G401.6 (cell line): ENCODE measurements around the gene SLC16A11.

Experiments
- FAIRE-seq: peaks from 2 replicates; lab custom pipeline; 2012; peaks lifted over from hg19 to GRCh38; lab: Jason Lieb, UNC

Gene SLC16A11

DNA sequence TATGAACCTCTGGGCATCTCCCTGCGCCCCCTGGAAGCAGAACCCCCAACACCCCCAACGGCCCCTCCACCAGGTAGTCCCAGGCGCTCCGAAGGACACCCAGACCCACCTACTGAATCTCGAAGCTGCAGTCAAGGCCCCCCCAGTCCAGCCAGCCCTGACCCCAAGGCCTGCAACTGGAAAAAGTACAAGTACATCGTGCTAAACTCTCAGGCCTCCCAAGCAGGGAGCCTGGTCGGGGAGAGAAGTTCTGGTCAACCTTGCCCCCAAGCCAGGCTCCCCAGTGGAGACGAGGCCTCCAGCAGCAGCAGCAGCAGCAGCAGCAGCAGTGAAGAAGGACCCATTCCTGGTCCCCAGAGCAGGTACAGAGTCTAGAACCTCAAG lies 19.5 kb downstream of the SLC16A11 start:
- no peak for FAIRE-seq

GRCh38 chr17:7023576-7024401 lies 20.1 kb downstream of the SLC16A11 start:
- no peak for FAIRE-seq

DNA sequence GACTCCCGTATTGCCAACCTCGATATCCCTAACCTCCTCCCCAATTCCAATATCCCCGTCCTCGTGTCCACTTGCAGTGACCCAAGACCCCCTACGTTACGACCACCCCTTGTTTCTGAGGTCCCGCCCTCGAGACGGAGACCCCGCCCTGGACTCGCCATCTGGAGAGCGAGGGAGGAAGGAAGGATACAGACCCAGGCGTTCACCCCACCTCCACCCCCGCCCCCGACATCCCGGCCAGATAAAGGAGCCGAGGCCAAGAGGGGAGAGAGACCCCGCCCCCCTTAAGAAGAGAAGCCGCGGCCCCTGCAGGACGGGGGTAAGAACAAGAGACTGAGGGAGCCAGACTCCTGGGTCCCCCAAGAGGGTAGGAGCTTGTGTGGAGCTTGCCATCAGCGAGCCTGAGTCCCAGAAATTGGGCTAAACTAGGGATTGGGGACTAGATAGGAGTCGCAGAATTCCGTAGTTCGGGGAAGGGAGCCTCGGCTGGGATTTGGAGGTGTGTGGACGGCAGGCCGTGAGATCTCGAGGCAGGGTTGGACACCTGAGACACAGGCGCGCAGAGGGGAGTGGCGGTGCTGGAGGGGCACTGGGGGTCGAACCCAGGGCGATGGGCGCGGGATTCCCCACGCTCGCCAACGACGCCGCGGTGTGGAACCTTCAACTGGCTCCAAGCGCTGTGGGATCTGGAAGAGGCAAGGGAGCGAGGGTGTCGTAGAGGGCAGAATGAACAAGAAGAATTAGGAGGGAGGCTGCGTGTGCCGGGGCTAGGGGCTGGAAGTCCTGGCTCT lies 20.9 kb downstream of the SLC16A11 start, which contains the start of gene BCL6B:
TSS of gene BCL6B (plus strand) at position 270 of the 791 bp plus-strand sequence. CDS start 622 bp downstream, outside the sequence.
- FAIRE-seq, result no peak

GRCh38 chr17:7021993-7022778 lies 21.7 kb downstream of the SLC16A11 start:
- FAIRE-seq, result peak; percentile 92

DNA sequence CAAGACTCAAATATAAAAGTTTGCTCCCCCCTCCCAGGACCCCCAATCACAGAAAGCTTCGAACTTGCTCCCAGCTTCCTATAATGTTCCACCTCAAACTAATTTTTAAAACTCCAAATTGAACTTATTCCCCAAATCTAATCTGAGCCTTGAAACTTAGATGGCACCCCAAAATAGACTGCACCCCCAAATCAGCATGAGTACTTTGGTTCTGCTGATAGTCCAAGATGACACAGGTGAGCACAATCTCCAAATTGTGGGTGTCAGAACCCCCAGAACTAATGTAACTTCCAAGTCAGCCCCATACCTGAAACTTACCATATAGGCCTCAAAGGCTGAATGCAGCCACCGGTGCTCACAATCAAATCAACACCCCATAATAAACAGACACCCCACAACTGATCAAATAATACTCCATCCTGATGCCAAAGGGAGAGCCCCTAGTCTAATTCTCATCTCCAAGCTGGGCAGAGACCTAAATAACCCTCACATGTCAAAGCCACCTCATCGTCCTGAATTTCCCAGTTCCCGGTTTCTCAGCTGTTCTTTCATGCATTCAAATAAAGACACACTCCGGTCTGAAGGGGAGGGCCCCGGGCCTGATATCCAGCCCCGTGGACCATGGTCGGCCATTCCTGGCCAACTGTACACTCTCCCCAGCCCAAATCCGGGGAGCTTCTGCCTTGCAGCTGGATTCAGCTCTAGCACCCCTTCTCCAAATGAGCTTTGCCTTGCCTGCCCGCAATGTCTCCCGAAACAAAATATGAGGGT lies 22.8 kb downstream of the SLC16A11 start:
- no peak for FAIRE-seq

DNA sequence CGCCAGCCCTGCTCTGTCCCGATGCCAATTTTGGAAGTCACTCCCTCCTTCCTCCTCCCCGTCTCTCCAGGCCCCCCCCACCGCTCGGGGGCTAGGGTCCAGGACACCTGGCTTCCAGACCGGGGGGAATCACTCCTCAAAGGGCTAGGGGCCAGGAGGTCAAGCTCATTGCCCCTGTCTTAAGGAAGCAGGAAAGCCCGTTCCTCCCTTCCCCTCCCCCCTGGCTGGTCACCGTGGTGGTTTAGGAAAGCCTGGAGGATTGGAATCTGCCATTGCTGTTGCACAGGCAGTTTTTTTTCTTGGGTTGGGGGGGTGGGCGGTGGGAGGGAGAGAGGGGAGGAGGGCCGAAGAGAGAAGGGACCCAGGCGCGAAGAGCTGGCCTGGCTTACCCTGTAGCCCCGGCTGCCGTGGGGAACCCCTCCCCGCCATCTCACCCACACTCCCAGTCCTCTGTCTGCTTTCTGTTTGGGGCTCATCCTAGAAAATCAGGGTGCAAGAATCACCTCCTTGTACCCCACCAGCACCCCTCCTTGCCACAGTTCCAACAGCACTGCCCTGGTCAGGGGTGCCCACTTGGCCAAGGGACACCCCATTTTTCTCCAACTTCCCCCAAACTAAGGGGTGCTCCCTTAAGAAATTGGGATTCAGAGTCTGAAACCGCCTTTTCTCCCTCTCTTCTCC lies 23.9 kb downstream of the SLC16A11 start:
- FAIRE-seq, result no peak

DNA sequence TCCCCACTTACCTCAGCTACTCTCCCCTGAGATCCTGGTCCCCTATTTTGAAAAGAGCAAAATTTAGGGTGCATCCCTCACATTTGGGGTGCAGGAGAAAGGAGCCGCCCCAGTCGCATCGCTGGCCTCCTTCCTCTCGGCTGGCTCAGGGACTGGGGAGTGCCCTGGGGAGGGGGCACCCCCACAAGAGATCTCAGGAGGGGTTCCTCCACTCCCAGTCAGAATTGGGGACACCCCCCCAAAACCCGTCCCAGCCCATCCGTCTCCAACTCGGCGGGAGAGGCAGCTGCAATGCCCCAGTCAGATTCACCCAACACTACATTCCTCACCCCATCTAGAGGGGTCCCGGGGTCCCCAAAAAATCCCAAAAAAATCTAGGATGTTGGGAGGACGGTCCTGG lies 24.5 kb downstream of the SLC16A11 start:
- FAIRE-seq, result no peak

- FAIRE-seq, result no peak
Observed at GRCh38 chr17:7018331-7018964, 25.4 kb downstream of the SLC16A11 start.

DNA sequence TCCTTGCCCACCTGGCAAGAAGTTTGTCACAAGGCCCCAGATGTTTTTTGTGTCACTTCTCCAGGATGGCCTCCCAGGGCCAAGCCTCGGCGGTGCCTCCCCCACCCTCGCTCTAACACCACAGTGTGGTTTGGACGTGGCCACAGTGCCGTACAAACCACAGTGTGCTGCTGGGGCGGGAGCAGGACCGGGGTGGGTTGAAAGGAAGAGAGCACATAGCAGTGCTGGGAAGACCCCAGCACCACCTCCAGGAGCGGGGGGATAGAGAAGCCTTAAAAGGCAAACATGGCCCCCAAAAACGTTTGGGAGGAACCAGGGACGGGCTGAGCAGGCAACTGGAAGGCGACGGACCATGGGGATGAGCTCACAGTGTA lies 26.1 kb downstream of the SLC16A11 start:
- no peak for FAIRE-seq

GRCh38 chr17:7016886-7017826 lies 26.7 kb downstream of the SLC16A11 start:
- no peak for FAIRE-seq

- FAIRE-seq, result no peak
Observed at GRCh38 chr17:7016418-7016817, 27.5 kb downstream of the SLC16A11 start.

DNA sequence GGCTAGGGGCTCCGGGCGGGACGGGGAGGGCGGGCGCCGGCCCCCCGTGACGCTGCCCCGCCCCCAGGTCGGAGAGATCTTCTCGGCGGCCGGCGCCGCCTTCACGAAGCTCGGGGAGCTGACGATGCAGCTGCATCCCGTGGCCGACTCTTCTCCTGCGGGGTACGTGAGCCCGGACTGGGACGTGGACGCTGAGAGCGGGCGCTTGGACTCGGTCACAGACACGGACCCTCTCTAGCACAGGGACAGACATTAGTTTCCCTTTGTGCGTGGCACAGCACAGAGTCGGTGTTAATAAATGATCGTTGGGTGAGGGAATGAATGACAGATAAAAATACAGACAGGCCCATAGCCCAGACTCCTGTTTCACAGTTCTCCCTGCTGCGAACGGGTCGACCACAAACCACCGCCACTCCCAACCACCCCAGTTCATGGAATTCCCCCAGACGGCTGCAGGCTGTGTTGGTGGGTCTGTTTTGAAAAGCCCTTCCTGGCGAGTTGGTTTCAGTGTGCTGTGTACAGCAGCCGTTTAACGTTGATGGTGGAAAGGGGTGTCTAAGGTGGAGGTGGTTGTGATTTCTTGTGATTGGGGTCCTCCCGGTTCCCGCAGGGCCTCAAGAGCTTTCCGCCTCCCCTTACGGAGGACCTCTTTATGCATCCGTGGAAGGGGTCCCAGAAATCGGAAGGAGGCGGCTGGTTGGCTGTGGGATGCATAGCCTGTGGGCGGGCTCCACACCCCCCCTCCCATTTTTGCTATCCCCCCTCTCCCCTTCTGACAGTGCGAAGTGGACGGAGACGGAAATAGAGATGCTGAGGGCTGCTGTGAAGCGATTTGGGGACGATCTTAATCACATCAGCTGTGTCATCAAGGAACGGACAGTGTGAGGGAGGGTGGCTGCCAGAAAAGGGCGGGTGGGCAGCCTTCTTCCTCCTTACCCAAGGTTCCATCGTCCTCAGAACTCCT lies 28.6 kb downstream of the SLC16A11 start:
- FAIRE-seq, result no peak

DNA sequence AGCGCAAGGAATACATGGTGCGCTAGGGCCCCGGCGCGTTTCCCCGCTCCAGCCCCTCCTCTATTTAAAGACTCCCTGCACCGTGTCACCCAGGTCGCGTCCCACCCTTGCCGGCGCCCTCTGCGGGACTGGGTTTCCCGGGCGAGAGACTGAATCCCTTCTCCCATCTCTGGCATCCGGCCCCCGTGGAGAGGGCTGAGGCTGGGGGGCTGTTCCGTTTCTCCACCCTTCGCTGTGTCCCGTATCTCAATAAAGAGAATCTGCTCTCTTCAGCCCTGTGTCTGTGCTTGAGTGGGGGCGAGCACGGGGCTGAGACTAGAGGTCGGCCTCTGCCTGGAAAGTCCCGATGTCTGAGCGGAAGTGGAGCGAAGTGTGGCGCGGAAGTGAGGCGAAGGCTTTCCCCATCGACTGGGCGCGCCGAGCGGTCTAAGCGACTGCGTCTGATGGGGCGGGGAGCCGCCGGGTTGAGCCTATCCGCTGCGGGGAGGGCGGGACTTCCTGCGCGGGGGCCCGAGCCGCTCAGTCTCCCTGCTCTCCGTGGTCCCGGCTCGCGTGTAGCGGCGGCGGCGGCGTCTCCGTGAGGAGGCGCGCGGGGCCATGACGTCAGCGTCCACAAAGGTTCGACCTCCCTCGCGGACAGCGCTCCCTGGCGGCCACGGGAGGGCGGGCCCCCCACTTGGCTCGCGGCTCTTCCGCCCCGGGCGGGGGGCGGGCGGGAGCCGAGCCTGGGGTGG lies 29.5 kb downstream of the SLC16A11 start:
- FAIRE-seq, result peak; percentile 96

DNA sequence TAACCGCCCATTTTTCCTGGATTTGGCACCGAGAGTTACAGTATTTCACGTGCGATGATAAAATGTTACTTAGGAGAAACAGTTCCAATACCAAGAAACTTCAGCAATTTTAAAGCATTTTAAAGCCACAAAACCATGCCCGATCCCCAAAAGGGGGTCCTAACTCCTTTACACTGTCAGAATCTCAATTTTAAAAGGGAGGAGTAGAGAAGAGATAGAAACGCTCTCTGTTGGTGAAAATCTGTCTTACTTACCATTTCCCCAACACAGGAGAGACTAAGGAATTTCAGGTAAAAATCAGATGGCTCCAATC lies 32.0 kb downstream of the SLC16A11 start:
- FAIRE-seq, result no peak

- FAIRE-seq, result no peak
Observed at GRCh38 chr17:7011415-7011814, 32.5 kb downstream of the SLC16A11 start.

DNA sequence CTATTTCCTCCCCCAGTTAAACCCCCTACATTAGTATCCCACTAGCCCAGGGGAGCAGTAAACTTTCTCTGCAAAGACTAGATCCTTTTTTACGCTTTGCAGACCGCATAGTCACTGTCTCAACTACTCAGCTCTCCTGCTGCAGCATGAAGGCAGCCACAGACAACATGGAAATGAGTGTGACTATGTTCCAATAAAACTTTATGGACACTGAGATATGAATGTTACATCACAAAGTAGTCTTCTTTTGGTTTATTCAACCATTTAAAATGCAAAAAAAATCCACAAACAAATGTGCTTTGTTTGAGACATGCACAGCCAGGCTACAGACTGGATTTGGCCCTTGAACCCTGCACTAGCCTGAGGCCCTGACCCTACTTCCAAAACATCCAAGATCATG lies 33.4 kb downstream of the SLC16A11 start:
- FAIRE-seq, result no peak

DNA sequence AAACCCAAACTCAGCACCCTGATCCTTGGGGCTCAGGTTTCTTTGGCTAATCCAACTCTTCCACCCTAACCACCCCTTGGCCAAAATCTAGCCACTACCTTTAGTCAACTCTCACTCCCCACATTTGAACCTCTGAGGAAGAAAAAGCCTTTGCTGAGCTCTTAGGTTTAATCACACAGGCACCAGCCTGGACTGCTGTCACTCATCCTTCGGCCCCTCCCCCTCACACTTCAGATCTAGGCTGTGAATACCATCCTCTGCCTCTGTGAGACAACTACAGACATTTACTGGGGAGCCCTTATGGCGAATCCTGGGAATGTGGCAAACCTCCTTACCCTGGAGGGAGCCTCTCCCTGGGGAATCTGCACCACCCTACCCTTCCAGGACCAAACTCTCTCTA lies 36.7 kb downstream of the SLC16A11 start:
- FAIRE-seq, result no peak

- no peak for FAIRE-seq
Observed at GRCh38 chr17:7005716-7006115, 38.2 kb downstream of the SLC16A11 start.
